Calu3 (cell line): ENCODE measurements around the gene PPP1R9B. TPM values are rescaled to one million over a fixed set of nuclear protein-coding genes. Genes with fewer than 3 reads are reported as not detected.

ENCODE experiments used
- BruUV-seq: library from RNA; stranded (reverse); fragments of 400-500 nt; replicated peaks from 2 replicates; lab custom pipeline; 2021; lab: Mats Ljungman, UMichigan
- CTCF ChIA-PET: fragments of 300-600 bp; sonication (Branson Sonifier 250); formaldehyde crosslinking; loops from one replicate; lab custom pipeline; 2022; ENCODE audit warnings: antibody characterized with exemption; lab: Charles Lee
- DNase-seq: peaks from one replicate; pipeline ENCODE4 v3.0.0; 2022
- H3K27ac Mint-ChIP-seq: one replicate; pipeline ENCODE4 v1.8.0; 2022; ENCODE audit warnings: mixed read lengths; ENCODE audit not compliant: unreplicated experiment
- H3K27me3 Mint-ChIP-seq: one replicate; pipeline ENCODE4 v1.8.0; 2022; ENCODE audit warnings: mixed read lengths; ENCODE audit not compliant: unreplicated experiment
- H3K36me3 Mint-ChIP-seq: one replicate; pipeline ENCODE4 v1.8.0; 2022; ENCODE audit warnings: mild to moderate bottlenecking, moderate library complexity, mixed read lengths; ENCODE audit not compliant: insufficient read depth, unreplicated experiment
- H3K4me1 Mint-ChIP-seq: one replicate; pipeline ENCODE4 v1.8.0; 2022; ENCODE audit warnings: mild to moderate bottlenecking, low read depth, mixed read lengths; ENCODE audit not compliant: unreplicated experiment
- H3K4me3 Mint-ChIP-seq: one replicate; pipeline ENCODE4 v1.8.0; 2022; ENCODE audit warnings: mild to moderate bottlenecking, low read depth, moderate library complexity, mixed read lengths; ENCODE audit not compliant: unreplicated experiment
- H3K9me3 Mint-ChIP-seq: one replicate; pipeline ENCODE4 v1.8.0; 2022; ENCODE audit warnings: low read depth, mixed read lengths; ENCODE audit not compliant: unreplicated experiment
- CTCF ChIP-seq: fragments of 200-600 bp; IDR thresholded peaks from one replicate; pipeline ENCODE4 v1.8.0; 2022; ENCODE audit warnings: antibody characterized with exemption; ENCODE audit not compliant: unreplicated experiment
- intact Hi-C: fragments of 100-400 bp; cut with micrococcal nuclease; formaldehyde crosslinking; loops from one replicate; pipeline ENCODE4 v1.10.0; 2022; ENCODE audit not compliant: unreplicated experiment
- total RNA-seq: library from RNA; stranded (reverse); gene quantifications from 2 replicates; pipeline ENCODE4 v1.2.3, GENCODE V29; 2022

The PPP1R9B gene
- total RNA-seq, 1 experiment from 2014 or later: 74.3 TPM

- intact Hi-C loops: loop anchor here (2.0 kb wide), 2 partner anchors 65 to 201 kb away; no protein-coding TSS in a partner anchor
- Mint-ChIP-seq H3K27me3 (no peaks in the 10 kb centered on the region), H3K36me3 (peaks cover 63% of the 10 kb centered on the region), H3K4me3 (peak overlapping the region; percentile 90), H3K4me1 (peaks cover 55% of the 10 kb centered on the region), H3K9me3 (no peaks in the 10 kb centered on the region), H3K27ac (peak overlapping the region; percentile 89)
- no peak for DNase-seq
- BruUV-seq: no TSS peak
- TF ChIP-seq CTCF: no peak
- CTCF ChIA-PET: interaction anchor here (0.6 kb wide), 1 partner anchor 56 kb away, joined by 3 read pairs; no protein-coding TSS in a partner anchor
Measured at GRCh38 chr17:50095626-50096037, 54.8 kb downstream of the PPP1R9B start.

- no TSS peak for BruUV-seq
- Mint-ChIP-seq H3K4me3 (peak within 1 kb of the TSS; percentile 90), H3K9me3 (no peaks in the 10 kb centered on the region), H3K36me3 (peaks cover 63% of the 10 kb centered on the region), H3K4me1 (peaks cover 48% of the 10 kb centered on the region), H3K27ac (peak within 1 kb of the TSS; percentile 89), H3K27me3 (no peaks in the 10 kb centered on the region)
- DNase-seq: peak; percentile 98
- CTCF ChIA-PET: interaction anchor here (0.6 to 3.8 kb wide), 27 partner anchors 9 to 203 kb away, joined by 3 to 34 read pairs (median 5); partner anchors contain the start of gene ITGA3
- intact Hi-C loops: loop anchor here (2.0 to 5.0 kb wide), 3 partner anchors 38 to 202 kb away; partner anchors contain the start of gene ITGA3
- TF ChIP-seq CTCF: no peak
Measured at GRCh38 chr17:50094753-50095619, 55.5 kb downstream of the PPP1R9B start, which contains the start of gene PDK2. PDK2 (plus strand) TSS chr17:50095351; CDS start chr17:50095436, 85 bp downstream.

- Mint-ChIP-seq H3K9me3 (no peaks in the 10 kb centered on the region), H3K27me3 (no peaks in the 10 kb centered on the region), H3K4me3 (peak overlapping the region; percentile 90), H3K36me3 (peaks cover 69% of the 10 kb centered on the region), H3K27ac (peak overlapping the region; percentile 89), H3K4me1 (peaks cover 42% of the 10 kb centered on the region)
- peak; percentile 97 for TF ChIP-seq CTCF
- no TSS peak for BruUV-seq
- CTCF ChIA-PET: interaction anchor here (0.6 to 3.8 kb wide), 30 partner anchors 10 to 1881 kb away, joined by 3 to 34 read pairs (median 5); partner anchors contain the start of gene ITGA3
- intact Hi-C loops: loop anchor here (2.0 to 5.0 kb wide), 3 partner anchors 37 to 203 kb away; partner anchors contain the start of gene ITGA3
- peak; percentile 95 for DNase-seq
Measured at GRCh38 chr17:50094243-50094752, 56.2 kb downstream of the PPP1R9B start.

DNA sequence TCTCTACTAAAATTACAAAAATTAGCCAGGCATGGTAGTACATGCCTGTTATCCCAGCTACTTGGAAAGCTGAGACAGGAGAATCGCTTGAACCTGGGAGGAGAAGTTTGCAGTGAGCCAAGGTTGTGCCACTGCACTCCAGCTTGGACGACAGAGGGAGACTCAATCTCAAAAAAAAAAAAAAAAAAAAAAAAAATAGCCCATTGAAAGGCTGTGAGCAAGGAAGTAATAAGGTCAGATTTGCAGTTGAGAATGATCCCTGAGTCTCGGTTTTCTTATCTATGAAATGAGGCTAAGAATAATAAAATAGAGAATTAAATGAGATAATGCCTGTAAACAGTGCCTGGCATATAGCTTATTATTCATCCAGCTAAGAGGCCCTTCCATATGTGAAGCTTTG lies 56.7 kb downstream of the PPP1R9B start:
- no peaks in the 10 kb centered on the region for H3K9me3 Mint-ChIP-seq
- no peak for DNase-seq
- no peak for TF ChIP-seq CTCF
- peaks cover 39% of the 10 kb centered on the region for H3K4me1 Mint-ChIP-seq
- intact Hi-C loops: loop anchor here (2.0 to 5.0 kb wide), 3 partner anchors 37 to 203 kb away; partner anchors contain the start of gene ITGA3
- BruUV-seq: no TSS peak
- peak overlapping the region; percentile 89 for H3K27ac Mint-ChIP-seq
- no peak overlapping the region for H3K4me3 Mint-ChIP-seq
- H3K36me3 Mint-ChIP-seq: peaks cover 74% of the 10 kb centered on the region
- CTCF ChIA-PET: interaction anchor here (0.7 to 3.8 kb wide), 29 partner anchors 10 to 1880 kb away, joined by 3 to 34 read pairs (median 5); partner anchors contain the start of gene ITGA3
- H3K27me3 Mint-ChIP-seq: no peaks in the 10 kb centered on the region
